COLO668 (cell line): Measurements from ENCODE around the gene RBM38.

Experiments
- DNase-seq: peaks from one replicate; lab custom pipeline; 2025; ENCODE audit not compliant: unreplicated experiment; lab: John Stamatoyannopoulos, UW

The RBM38 gene

DNA sequence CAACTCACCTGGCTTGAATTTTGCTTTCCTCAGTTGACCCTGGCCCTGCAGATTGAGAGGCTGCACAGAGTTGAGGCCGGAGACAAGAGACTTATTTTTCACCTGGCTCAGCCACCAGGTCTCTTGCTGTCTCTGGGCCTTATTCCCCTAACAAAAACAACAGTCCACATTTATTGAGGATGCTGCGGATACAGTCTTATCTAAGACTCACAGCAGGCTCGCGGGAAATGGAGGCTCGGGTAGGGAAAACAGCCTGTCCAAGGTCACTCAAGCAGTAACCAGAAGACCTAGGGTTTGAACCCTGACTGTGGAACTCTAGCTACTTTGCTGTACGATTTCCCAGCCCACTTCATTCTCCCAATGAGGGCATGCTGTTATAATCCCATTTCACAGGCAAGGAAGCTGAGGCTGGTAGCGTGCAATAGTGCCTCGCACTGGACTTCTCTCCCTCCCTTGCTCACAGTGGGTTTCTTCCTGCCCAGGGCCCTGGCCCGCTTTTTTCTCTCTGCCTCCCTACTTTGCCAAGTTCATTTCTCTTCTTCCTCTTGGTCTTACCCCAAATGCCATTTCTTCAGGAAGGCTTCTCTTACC, 57.7 kb downstream of the RBM38 start:
- no peak for DNase-seq

DNA sequence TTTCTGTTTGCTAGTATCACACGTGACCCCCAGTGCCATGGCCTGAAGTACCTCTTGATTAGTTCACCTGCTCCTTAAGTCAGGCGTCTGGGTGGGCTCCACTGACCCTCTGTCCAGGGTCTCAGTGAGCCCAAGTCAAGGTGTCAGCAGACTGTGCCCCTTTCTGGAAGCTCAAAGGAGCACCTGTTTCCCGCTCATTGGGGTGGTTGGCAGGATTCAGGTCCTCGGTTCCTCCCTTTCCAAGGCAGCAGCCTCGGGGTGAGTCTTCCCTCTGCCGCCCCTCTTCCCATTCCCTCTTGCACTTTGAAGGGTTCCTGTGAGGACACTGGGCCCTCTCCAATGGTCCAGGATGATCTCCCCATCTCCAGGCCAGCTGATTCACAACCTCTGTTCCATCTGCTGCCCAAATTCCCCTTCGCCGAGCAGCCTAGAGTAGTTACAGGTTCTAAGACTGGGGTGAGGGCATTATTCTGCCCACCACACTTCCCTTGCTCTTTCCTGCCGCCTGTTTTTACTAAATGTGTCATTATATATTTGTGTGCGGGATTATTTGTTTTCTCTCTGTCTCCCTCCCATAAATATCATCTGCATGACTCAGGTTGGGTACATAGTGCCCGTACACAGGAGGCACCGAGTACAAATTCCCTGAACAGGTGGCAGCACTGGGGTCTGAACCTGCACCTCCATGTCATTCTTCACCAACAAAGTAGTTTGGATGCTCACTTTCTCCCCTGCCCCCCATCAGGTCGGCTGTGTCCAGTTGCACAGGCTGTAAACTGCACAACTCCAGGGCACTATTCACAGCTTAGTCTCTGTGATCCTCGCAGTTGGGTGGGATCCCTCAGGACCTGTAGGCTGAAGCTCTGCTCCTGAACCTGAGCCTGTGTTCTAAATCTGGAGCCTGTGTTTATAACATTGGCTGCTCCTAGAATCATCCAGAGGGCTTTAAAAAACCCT, 58.5 kb downstream of the RBM38 start:
- no peak for DNase-seq

DNA sequence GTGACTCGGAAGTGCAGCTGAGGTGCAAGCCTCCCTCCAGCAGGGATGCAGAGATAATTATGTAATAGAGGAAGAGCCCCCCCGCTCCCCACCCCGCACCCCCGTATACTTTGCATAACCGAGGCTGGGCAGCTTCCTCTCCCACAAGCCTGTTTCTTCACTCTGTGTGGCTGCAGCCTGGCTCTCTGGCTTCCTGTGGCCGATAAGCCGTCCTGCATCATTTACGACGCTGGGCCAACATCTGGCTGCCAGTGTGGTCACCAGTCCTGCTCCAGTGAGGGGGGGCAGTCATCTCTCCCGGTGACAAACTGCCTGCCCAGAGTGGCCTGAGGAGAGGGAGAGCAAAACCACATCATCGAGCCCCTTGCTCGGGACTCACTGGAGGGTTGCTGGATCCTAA, 59.2 kb downstream of the RBM38 start:
- DNase-seq: peak; percentile 23

DNA sequence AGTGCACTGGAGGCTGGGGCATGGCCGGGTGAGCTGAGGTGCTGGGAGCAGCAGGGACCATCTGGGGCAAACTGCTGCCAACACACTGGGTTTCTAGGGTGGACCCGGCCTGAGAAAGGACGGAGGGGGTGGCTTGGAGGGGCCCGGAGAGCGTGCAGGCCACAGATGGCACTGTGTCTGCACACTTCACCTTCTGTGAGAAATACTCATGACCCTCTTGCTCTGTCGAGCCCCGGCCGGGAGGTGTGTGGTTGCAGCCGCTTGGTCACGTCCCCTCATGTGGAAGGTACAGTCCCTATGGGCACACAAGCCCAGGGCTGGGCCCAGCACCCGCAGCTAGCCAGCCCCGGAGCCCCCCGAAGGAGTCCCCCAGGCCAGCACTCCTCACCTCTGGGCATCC, 59.7 kb downstream of the RBM38 start:
- DNase-seq: no peak

DNA sequence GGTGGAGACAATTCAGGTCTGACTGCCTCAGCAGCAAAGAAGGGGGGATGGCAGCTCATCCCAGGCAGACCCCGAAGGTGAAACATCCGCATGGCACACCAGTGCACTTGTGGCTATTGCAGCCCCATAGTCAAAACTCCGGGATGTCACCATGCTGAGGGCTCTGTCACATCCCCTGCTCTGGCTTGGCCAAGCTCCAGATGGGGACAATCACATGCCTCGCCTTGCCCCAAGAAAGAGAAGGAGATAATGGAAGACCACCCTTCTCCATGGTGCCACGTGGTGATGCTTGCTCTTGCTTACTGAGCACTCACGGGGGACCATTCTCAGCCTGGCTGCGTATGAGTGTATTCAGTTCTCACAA, 60.2 kb downstream of the RBM38 start:
- DNase-seq: no peak

DNA sequence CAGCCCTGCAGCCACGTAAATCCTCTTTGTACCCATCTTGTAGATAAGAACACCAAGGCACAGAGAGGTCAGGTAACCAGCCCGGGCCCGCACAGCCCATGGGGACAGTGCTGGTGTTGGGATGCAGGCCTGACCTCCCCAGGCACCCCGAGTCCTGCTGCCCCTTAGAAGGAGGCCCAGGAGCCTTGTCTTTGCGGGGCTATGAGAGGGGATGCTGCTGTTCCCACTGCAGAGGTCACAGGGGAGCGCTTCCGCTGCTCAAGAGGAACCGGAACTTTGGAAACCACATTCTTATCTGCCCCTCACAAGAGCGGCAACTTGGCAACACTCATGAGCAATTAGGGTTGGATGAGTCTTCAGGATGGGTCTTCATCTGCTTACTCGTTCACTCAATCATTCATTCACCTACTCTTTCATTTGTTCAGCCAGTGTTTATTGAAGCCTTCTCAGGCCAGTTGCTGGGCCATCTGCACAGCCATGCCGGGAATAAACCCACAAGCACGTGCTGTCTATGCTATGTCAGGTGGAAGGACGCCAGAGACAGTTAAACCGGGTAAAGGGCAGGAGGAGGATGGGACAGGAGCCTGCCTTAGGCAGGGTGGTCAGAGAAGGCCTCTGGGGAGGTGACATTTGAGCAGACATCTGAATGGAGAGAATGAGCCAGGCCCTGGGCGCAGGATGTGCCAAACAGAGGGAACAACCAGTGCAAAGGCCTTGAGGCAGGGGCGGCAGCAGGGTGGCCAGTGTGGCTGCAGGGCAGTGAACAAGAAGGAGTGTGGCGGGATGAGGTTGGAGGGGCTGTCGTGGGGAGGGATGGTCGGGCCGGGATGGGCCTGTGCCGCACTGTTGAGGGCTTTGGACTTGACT, 60.8 kb downstream of the RBM38 start:
- DNase-seq: no peak

DNA sequence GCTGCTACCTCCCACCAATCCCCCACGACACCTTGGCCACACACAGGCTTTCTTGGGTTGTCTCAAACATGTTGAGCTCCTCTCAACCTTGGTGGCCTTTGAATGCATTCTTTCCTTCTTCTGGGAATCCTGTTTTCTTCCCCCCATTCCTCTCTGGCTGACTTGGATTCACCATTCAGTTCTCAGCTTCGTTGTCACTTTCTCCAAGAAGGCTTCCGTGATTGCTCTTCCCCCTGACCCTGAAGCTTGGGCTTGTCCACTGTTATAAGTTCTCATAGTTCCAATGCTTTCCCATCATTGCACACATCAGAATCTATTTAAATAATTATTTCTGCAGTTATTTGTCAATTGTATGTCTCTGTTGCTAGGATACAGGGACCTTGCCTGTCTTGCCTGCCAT, 64.2 kb downstream of the RBM38 start:
- DNase-seq: no peak

DNA sequence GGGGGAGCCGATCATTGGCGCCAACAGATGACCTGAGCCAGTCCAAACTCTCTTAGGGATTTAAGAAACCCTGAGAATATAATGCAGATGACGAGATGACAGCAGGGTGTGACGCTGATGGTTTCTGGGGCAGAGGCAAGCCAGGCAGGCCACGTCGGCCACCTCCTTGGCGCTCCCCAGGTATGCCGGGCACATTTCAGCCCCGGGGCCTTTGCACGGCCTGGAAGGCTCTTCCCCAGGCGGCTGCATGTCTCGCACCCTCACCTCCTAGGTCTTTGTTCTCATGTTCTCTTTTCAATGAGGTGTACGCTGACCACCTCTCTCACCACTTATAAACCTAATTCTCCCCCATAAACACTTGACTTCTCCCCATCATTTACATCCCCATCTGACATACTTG, 64.9 kb downstream of the RBM38 start:
- DNase-seq: no peak

DNA sequence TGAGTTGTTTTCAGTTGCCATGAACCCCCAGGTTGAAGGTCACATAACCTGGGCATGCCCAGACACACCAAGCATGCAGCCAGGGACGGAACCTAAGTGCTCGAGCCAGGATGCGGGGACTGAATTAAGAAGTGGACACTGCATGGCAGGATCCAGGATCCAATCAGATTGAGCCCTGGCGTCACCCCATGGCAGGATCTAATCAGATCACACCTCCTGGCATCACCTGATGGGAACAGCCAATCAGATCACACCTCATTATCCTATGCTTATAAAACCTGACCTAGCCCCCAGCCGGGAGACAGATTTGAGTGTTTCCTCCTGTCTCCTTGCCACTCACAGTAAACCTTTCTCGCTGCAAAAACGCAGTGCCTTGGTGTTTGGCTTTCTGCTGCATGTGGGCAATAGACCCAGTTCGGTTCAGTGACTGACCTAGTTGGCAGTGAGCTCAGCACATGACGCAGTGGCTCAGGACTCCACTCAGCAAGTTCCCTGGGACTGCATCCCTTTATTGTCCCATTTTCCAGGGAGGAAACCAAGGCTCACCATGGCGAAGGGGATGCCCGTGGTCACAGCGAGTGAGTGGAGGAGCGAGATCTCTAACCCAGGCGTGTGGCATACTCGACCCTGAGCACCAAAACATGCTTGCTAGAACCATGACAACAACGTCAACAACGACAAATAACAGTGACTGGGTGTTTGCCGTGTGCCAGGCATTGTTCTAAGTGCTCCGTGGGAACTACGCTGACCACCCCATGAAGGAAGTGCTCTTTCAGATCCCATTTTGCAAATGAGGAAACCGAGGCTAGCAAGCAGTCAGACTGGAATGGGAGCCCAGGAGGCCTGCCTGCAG, 66.3 kb downstream of the RBM38 start:
- peak; percentile 25 for DNase-seq

DNA sequence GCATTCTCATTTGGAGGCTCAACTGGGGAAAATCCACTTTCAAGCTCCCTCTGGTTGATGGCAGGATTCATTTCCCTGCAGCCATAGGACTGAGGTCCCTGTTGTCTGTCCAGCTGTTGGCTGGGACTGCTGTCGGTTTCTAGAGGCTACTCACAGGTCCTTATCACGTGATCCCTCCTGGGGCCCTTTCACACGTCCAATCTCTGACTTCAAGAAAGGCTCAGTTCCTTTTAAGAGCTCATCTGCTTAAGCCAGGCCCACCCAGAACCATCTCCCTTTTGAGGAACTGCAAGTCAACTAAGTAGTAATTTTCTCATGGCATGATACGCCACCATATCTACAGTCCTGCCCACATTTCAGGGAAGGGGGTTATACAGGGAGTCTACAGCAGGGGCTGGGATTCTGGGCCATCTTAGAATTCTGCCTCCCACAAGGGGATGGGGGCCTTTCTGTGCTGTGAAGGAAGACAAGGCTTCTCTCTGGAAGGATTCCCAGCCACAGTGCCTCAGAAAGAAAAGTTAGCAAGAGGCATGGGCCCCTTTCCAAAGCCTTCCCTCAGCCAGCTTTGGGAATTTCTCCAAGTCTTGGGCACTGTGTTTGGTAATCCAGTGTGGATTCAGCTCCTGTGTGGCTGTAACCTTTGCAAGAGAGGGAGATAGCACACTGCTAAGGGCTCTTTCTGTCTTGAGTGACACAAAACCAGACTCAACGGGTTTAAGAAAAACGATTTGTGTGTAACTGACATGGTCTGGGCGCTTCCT, 67.4 kb downstream of the RBM38 start:
- no peak for DNase-seq
